Measurements from ENCODE around the gene SV2B. TPM values are rescaled to one million over a fixed set of nuclear protein-coding genes. Genes with fewer than 3 reads are reported as not detected.

SV2B gene
- total and polyA plus RNA-seq, 9 of the 15 experiments (the other 6 are each of a cell fraction or from before 2014, with no cell fraction given) = 0.01 to 0.25 (median 0.11) TPM

GRCh38 chr15:91070872-91071271 is 29.2 kb upstream of the SV2B start:
- FAIRE-seq = no peak

GRCh38 chr15:91072161-91072560 is 27.9 kb upstream of the SV2B start:
- WGBS (ENCODE audit: insufficient coverage, low coverage, missing lambda C conversion rate) = 10% methylated on average over 4 of the region's 4 CpGs
- intact Hi-C loops (cut with micrococcal nuclease) = no loop called here
- POLR2A ChIA-PET = no interaction called here
- TF ChIP-seq NELFE (IDR thresholded peaks at IDR 0.05; ENCODE audit: insufficient read depth, insufficient read length) = no peak
- TF ChIP-seq STAG1 (CRISPR knock-in tag; IDR thresholded peaks at IDR 0.05; ENCODE audit: borderline replicate concordance) = no peak

More at GRCh38 chr15:91070872-91071271, 29.2 kb upstream of the SV2B start:
- intact Hi-C loops (cut with micrococcal nuclease) = no loop called here
- no peak; the same call in 2 of the 3 replicates for ATAC-seq
- Histone ChIP-seq H3K9me3 (replicated peaks; ENCODE audit: control insufficient read depth, insufficient read depth, low read depth, low read length) (no peaks in the 10 kb centered on the region), H4K20me1 (replicated peaks; ENCODE audit: control insufficient read depth, insufficient read depth, low read length) (no peaks in the 10 kb centered on the region), H2AFZ (ENCODE audit: low read depth, low read length) (no peak overlapping the region), H3K27me3 (ENCODE audit: control insufficient read depth in 2 of 2, insufficient read depth in 2 of 2, low read length in 2 of 2) (peaks cover 10 to 15% of the 10 kb centered on the region in 2 experiments; a peak in 3 of 5 replicates), H3K36me3 (ENCODE audit: control insufficient read depth, insufficient read depth, low read length) (no peaks in the 10 kb centered on the region), H3K4me2 (ENCODE audit: insufficient read depth, low read length) (no peak overlapping the region), H3K9ac (ENCODE audit: insufficient read depth in 1 of 2, low read depth in 2 of 2, low read length in 2 of 2) (no peak overlapping the region), H3K4me1 (replicated peaks in 1 of 2; ENCODE audit: control insufficient read depth in 2 of 2, insufficient read depth in 2 of 2, low read length in 2 of 2) (no peaks in the 10 kb centered on the region), H3K4me3 (no peak overlapping the region), H3K9me1 (ENCODE audit: control insufficient read depth, insufficient read depth, low read length) (no peaks in the 10 kb centered on the region), H3K79me2 (ENCODE audit: control insufficient read depth, insufficient read depth, low read length) (no peaks in the 10 kb centered on the region), H3K27ac (ENCODE audit: extremely low read depth, low read depth, low read length) (no peak overlapping the region)
- BruUV-seq (replicated peaks) = no TSS peak
- in situ Hi-C loops (cut with MboI) = no loop called here
- CTCF ChIA-PET (ENCODE audit: low intra/inter-chr PET ratio) = no interaction called here
- DNase-seq (ENCODE audit: extremely low read depth in 1 of 4, low spot score in 3 of 4) = no peak
- WGBS (ENCODE audit: insufficient coverage, low coverage, missing lambda C conversion rate) = under 1% methylated on average over 8 of the region's 8 CpGs
- TF ChIP-seq NUFIP1 (IDR thresholded peaks at IDR 0.05; ENCODE audit: partially characterized antibody) (no peak), SMARCC2 (IDR thresholded peaks at IDR 0.05; ENCODE audit: low read depth) (no peak), ZNF668 (CRISPR knock-in tag; IDR thresholded peaks at IDR 0.05) (no peak), MED1 (CRISPR knock-in tag; IDR thresholded peaks at IDR 0.05; ENCODE audit: borderline replicate concordance) (no peak), XRCC4 (IDR thresholded peaks at IDR 0.05; ENCODE audit: extremely low read depth, insufficient read depth, insufficient read length) (no peak), CBX2 (IDR thresholded peaks at IDR 0.05; ENCODE audit: insufficient read depth, low read length, poor library complexity, severe bottlenecking) (no peak), ZNF551 (CRISPR knock-in tag; IDR thresholded peaks at IDR 0.05) (no peak), GATAD2B (IDR thresholded peaks at IDR 0.05; ENCODE audit: borderline replicate concordance) (no peak), CBX8 (IDR thresholded peaks at IDR 0.05; ENCODE audit: borderline replicate concordance, extremely low read depth, low read depth, low read length, poor library complexity, severe bottlenecking) (no peak), NR2F6 (CRISPR knock-in tag; IDR thresholded peaks at IDR 0.05) (no peak), HDAC1 (IDR thresholded peaks at IDR 0.05) (no peak), ZKSCAN1 (IDR thresholded peaks at IDR 0.05; ENCODE audit: low read depth, low read length) (no peak)
- POLR2A ChIA-PET = interaction anchor here (0.6 kb wide), 1 partner anchor 104 kb away, joined by 3 read pairs; no protein-coding TSS in a partner anchor

More at GRCh38 chr15:91072161-91072560, 27.9 kb upstream of the SV2B start:
- no peak for FAIRE-seq
- Histone ChIP-seq H3K4me3 (no peak overlapping the region), H3K27ac (ENCODE audit: extremely low read depth, low read depth, low read length) (no peak overlapping the region), H3K9me3 (replicated peaks; ENCODE audit: control insufficient read depth, insufficient read depth, low read depth, low read length) (no peaks in the 10 kb centered on the region), H3K36me3 (ENCODE audit: control insufficient read depth, insufficient read depth, low read length) (no peaks in the 10 kb centered on the region), H3K4me2 (ENCODE audit: insufficient read depth, low read length) (no peak overlapping the region), H3K27me3 (ENCODE audit: control insufficient read depth in 2 of 2, insufficient read depth in 2 of 2, low read length in 2 of 2) (peaks cover 10 to 15% of the 10 kb centered on the region in 2 experiments; a peak in 3 of 5 replicates), H3K9me1 (ENCODE audit: control insufficient read depth, insufficient read depth, low read length) (no peaks in the 10 kb centered on the region), H2AFZ (ENCODE audit: low read depth, low read length) (no peak overlapping the region), H4K20me1 (replicated peaks; ENCODE audit: control insufficient read depth, insufficient read depth, low read length) (no peaks in the 10 kb centered on the region), H3K79me2 (ENCODE audit: control insufficient read depth, insufficient read depth, low read length) (no peaks in the 10 kb centered on the region), H3K4me1 (replicated peaks in 1 of 2; ENCODE audit: control insufficient read depth in 2 of 2, insufficient read depth in 2 of 2, low read length in 2 of 2) (no peaks in the 10 kb centered on the region), H3K9ac (ENCODE audit: insufficient read depth in 1 of 2, low read depth in 2 of 2, low read length in 2 of 2) (no peak overlapping the region)
- CTCF ChIA-PET (ENCODE audit: low intra/inter-chr PET ratio) = interaction anchor here (0.6 kb wide), 1 partner anchor 20 kb away, joined by 5 read pairs; no protein-coding TSS in a partner anchor
- in situ Hi-C loops (cut with MboI) = no loop called here
- BruUV-seq (replicated peaks) = no TSS peak
- no peak for DNase-seq (ENCODE audit: extremely low read depth in 1 of 4, low spot score in 3 of 4)
- no peak for ATAC-seq

Data from K562 (cell line).